ENCODE data around the gene ATXN2L.
A peak's percentile ranks its signal among the peaks of the same experiment; 100 is the strongest.
"Not testable (repeated sequence)": the region's sequence is repeated elsewhere in the genome, so short reads cannot be mapped to it uniquely, and the experiment has no call there.

Gene ATXN2L

DNA sequence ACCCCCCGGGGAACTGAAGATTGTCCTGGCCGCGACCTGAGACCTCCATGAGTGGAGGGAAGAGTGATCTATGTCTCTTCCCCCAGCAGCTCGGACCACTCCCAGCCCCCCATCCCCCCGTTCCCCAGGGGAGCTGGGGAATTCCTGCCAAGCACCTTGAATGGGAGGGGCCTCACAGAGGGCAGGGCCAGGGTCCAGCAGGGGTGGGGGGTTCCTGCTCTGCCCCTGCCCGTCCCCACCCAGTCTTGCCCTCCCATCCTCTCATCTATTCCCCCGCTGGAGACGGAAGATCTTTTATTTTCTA, 13.9 kb downstream of the ATXN2L start:
- DNase-seq (ENCODE audit: low read depth), result no peak

GRCh38 chr16:28837672-28838557, 15.1 kb downstream of the ATXN2L start:
- no peak for DNase-seq (ENCODE audit: low read depth)

- no peak for DNase-seq (ENCODE audit: low read depth)
Observed at GRCh38 chr16:28838558-28838918, 15.7 kb downstream of the ATXN2L start.

DNA sequence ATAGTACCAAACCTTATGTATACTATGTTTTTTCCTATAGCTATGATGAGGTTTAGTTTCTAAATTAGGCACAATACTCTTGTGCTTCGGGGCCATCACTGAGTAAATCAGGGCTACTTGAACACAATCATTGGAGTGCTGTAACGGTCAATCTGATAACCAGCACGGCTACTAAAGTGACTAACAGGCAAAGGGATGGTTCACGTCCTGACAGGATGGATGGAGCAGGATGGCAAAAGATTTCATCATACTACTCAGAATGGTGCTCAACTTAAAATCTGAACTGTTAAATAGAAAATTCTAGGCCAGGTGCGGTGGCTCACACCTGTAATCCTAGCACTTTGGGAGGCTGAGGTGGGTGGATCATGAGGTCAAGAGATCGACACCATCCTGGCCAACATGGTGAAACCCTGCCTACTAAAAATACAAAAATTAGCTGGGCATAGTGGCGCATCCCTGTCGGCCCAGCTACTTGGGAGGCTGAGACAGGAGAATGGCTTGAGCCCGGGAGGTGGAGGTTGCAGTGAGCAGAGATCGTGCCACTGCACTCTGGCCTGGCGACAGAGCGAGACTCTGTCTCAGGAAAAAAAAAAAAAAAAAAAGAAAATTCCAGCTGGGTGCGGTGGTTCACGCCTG, 16.3 kb downstream of the ATXN2L start:
- DNase-seq (ENCODE audit: low read depth), result no peak

GRCh38 chr16:28839899-28840298, 17.1 kb downstream of the ATXN2L start:
- DNase-seq (ENCODE audit: low read depth), result no peak

- no peak for DNase-seq (ENCODE audit: low read depth)
Observed at GRCh38 chr16:28842696-28843095, 19.9 kb downstream of the ATXN2L start.

DNA sequence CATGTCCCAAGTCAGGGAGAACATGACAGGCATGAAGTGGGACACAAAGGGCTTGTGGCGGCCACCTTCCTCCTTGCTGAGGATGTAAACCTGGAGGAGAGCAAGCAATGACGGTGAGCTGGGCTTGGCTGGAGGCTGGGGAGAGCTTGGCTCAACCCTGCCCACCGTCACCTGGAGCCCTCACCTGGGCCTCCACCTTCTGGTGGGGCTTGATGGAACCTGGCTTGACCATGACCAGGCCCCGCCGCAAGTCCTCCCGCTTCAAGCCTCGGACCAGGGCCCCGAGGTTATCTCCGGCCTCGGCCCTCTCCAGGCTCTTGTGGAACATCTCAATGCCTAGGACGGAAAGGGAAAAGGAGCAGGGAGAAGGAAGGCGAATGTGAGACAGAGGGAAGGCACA, 21.0 kb downstream of the ATXN2L start:
- no peak for DNase-seq (ENCODE audit: low read depth)

DNA sequence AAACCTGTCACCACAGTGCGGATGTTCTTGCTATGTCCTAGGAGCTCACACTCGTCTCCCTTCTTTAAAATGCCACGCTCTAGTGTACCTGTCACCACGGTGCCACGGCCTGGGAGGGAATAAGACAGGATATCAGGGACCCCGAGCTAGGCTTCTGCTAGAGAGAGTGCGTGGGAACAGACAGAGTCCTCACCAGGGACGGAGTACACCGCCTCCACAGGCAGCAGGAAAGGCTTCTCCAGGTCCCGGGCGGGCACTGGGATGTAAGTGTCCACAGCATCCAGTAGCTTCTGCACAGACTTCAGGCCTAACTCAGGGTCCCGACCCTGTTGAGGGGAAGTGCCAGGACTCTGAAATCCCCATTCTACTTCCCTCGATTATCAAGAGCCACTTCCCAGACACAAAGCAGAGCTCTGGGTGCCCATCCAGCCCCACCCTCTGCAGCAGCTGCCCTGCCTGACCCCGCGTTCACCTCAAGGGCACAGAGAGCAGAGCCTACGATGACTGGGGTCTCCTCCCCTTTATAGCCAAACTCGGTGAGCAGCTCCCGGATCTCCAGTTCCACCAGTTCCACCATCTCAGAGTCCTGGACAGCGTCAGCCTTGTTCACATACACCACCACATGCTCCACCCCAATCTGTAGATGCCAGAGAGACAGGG, 21.6 kb downstream of the ATXN2L start:
- DNase-seq (ENCODE audit: low read depth), result no peak

GRCh38 chr16:28845293-28845692, 22.5 kb downstream of the ATXN2L start:
- no peak for DNase-seq (ENCODE audit: low read depth)

DNA sequence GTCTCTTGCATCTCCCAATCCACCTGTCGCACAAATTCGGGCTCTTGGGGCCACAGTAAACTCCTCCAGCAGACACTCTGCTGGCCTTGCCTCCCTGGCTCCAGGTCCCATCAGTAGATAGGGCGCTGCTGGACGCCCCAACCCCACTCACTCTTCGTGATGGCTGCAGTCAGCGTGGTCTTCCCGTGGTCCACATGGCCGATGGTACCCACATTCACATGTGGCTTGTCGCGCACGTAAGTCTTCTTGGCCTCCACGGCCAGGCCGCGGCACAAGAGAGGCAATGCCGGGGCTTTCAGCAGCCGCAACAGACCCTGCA, 22.9 kb downstream of the ATXN2L start:
- DNase-seq (ENCODE audit: low read depth), result no peak

DNA sequence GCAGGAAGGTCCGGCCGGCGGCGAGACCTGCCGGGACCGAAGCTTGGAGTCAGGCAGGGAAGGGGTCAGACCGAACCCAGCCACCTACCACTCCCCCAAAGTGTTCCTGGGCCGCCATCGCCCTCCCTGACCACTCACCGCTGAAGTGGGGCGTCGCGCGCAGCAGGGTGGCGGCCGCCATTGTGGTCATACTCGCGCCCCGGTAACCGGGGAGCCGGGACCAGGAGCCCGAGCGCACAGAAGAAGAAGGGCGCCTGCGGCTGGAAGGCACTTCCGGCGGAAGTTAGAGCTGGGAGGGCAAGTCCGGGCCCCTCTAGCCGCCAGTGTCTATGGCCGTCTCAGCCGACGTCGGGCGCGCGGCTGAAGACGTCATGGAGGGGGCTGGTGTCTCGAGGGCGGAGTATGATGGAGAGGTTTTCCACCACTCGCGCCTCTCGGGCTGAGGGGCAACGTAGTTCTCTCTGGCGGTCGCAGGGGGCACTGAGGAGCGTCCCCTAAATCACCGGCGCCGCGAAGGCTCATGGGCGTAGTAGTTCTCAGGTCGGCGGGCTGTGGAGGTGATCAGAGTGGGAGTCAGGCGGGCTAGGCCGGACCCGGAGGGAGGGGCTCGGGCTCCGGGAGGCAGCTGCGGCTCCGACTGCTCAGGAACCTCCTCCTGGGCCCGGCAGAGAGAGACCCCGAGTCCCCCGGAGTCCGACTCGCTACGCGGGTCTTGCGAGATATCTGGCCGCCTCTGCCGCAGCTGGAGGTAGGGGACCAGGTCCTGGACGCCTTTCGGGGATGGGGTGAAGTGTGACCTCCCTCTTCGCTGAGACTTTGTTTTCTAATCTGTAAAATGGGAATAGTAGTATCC, 23.5 kb downstream of the ATXN2L start, which contains the start of gene TUFM:
TUFM (minus strand) TSS at position 269 of the 853 bp plus-strand sequence; CDS start at position 190, 79 bp downstream.
- DNase-seq (ENCODE audit: low read depth), result peak; percentile 94

GRCh38 chr16:28846933-28847273, 24.1 kb downstream of the ATXN2L start:
- DNase-seq (ENCODE audit: low read depth), result no peak

DNA sequence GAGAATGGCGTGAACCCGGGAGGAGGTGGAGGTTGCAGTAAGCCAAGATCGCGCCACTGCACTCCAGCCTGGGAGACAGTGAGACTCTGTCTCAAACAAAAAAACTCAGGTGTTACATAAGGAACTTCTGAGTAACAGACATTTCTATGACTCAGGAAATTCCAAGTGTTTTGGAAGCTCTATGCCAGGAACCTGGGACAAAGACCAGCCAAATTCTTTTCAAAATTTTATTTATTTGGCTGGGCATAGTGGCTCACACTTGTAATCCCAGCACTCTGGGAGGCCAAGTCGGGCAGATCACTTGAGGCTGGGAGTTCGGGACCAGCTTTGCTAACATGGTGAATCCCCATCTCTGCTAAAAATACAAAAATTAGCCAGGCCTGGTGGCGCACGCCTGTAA, 35.6 kb downstream of the ATXN2L start:
- DNase-seq (ENCODE audit: low read depth), result no peak

- DNase-seq (ENCODE audit: low read depth), result no peak
Observed at GRCh38 chr16:28859326-28859725, 36.5 kb downstream of the ATXN2L start.

GRCh38 chr16:28863929-28864793, 41.4 kb downstream of the ATXN2L start:
- DNase-seq (ENCODE audit: low read depth), result no peak

GRCh38 chr16:28865001-28865688, 42.3 kb downstream of the ATXN2L start:
- DNase-seq (ENCODE audit: low read depth), result no peak

- DNase-seq (ENCODE audit: low read depth), result no peak
Observed at GRCh38 chr16:28865722-28866453, 43.1 kb downstream of the ATXN2L start.

DNA sequence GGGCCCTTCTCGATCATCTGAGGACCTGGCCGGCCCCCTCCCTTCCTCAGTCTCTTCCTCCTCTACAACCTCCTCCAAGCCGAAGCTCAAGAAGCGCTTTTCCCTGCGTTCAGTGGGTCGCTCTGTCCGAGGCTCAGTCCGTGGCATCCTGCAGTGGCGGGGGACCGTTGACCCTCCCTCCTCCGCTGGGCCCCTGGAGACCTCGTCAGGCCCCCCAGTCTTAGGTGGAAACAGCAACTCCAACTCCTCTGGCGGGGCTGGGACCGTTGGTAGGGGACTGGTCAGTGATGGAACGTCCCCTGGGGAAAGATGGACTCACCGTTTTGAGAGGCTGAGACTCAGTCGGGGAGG, 43.6 kb downstream of the ATXN2L start:
- DNase-seq (ENCODE audit: low read depth), result no peak

DNA sequence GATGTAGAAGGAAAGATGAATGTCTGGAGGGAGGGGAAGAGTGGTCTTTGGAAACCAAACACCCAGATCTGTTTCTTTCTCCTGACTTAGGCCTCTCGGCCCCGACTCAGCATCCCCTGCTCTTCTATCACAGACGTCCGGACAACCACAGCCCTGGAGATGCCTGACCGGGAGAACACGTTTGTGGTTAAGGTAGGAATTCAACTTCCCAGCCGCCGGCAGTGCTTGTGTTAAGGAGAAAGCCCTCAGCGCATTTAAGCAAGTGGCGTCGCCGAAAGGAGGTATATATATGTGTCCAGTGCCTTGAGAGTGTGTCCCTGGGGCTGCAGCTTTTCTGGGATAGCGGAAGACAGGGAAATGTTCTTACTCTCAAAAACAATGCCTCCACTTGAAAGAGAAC, 44.4 kb downstream of the ATXN2L start:
- no peak for DNase-seq (ENCODE audit: low read depth)

DNA sequence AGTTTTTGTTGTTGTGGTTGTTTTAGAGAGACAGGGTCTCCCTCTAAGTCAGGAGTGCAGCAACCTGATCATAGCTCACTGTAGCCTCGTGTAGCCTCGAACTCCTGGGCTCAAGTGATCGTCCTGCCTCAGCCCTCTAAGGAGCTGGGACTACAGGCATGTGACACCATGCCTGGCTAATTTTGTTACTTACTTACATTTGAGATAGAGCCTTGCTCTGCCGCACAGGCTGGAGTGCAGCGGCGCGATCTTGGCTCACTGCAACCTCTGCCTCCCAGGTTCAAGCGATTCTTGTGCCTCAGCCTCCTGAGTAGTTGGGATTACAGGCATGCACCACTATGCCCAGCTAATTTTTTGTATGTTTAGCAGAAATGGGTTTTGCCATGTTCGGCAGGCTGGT, 44.8 kb downstream of the ATXN2L start:
- DNase-seq (ENCODE audit: low read depth), result not testable (repeated sequence)
